Measurements from ENCODE around the gene LRRC4B.

DNA sequence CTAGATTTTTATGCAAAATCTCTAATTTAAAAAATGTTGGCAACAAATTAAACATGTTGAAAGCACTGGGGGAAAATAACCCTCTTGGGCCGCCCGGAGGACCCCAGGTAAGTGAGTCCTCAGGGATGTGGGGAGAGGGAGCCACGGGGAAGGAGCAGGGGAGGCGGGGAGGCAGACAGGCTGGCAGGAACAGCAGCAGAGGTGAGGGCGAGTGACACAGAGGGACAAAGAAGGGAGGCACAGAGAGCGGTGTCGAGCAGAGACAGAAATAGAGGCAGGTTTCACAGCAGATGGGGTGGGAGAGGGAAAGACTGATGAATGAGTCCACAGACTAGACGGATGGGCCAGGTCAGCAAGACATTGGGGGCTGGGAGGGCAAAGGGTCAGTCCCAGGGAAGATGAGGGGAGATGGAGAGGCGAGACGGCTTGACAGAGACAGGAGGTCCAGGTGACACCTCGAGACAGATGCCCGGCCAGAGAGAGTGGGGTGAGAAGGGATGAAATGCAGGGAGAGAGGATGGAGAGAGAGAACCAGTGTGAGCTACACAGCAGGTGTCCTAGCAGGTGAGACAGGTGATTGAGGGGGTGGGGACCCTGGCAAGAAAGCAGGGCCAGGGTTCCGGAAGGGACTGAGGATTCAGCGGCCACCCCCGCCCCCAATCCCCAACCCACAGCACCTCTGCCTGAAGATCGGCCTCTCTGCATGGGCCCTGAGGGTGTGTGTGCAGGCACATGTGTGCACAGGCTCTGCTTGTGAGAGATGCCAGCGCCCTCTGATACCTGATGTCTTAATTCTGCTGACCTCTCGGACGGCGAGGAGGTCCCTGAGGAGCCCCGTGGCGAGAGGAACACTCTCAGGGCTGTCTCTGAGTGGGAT, 3.8 kb downstream of the LRRC4B start:
- TF ChIP-seq, protein P1, sequence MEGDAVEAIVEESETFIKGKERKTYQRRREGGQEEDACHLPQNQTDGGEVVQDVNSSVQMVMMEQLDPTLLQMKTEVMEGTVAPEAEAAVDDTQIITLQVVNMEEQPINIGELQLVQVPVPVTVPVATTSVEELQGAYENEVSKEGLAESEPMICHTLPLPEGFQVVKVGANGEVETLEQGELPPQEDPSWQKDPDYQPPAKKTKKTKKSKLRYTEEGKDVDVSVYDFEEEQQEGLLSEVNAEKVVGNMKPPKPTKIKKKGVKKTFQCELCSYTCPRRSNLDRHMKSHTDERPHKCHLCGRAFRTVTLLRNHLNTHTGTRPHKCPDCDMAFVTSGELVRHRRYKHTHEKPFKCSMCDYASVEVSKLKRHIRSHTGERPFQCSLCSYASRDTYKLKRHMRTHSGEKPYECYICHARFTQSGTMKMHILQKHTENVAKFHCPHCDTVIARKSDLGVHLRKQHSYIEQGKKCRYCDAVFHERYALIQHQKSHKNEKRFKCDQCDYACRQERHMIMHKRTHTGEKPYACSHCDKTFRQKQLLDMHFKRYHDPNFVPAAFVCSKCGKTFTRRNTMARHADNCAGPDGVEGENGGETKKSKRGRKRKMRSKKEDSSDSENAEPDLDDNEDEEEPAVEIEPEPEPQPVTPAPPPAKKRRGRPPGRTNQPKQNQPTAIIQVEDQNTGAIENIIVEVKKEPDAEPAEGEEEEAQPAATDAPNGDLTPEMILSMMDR (conservative IDR thresholded peaks at IDR 0.05 in 1 of 2, IDR thresholded peaks at IDR 0.05 in 1 of 2; ENCODE audit: low read depth in 1 of 2, low read length in 2 of 2): no peak
- no peak for TF ChIP-seq EZH2 (IDR thresholded peaks at IDR 0.05; ENCODE audit: low read length, missing control alignments)

Data from fibroblast of lung (primary cell).